Chondrocyte (in vitro differentiated cells): ENCODE results near the gene RPS18. TPM values are rescaled to one million over a fixed set of nuclear protein-coding genes. Genes with fewer than 3 reads are reported as not detected.

ENCODE experiments used
- DNase-seq: peaks from one replicate; pipeline ENCODE4 v3.0.0; 2021; ENCODE audit warnings: mixed read lengths, low spot score
- H3K27ac Mint-ChIP-seq: one replicate; pipeline ENCODE4 v1.8.0; 2021; ENCODE audit warnings: mild to moderate bottlenecking, moderate library complexity, mixed read lengths; ENCODE audit not compliant: unreplicated experiment
- H3K27me3 Mint-ChIP-seq: 2 replicates; pipeline ENCODE4 v1.8.0; 2021; ENCODE audit warnings: low read depth, mixed read lengths
- H3K36me3 Mint-ChIP-seq: 2 replicates; pipeline ENCODE4 v1.8.0; 2021; ENCODE audit warnings: low read depth, mixed read lengths
- H3K4me1 Mint-ChIP-seq: 2 replicates; pipeline ENCODE4 v1.8.0; 2021; ENCODE audit warnings: low read depth, mild to moderate bottlenecking, mixed read lengths
- H3K4me3 Mint-ChIP-seq: one replicate; pipeline ENCODE4 v1.8.0; 2021; ENCODE audit warnings: mild to moderate bottlenecking, moderate library complexity, mixed read lengths; ENCODE audit not compliant: unreplicated experiment
- H3K9me3 Mint-ChIP-seq: 2 replicates; pipeline ENCODE4 v1.8.0; 2021; ENCODE audit warnings: low read depth, mixed read lengths
- total RNA-seq: library from RNA; stranded (reverse); gene quantifications from 3 replicates; pipeline ENCODE4 v1.2.1, GENCODE V29; 2021
- TF ChIP-seq, protein P1 (sequence below): fragments of 200-600 bp; sonication (generic); IDR thresholded peaks from 2 replicates; pipeline ENCODE4 v1.5.0; 2021; ENCODE audit warnings: antibody characterized with exemption, mild to moderate bottlenecking, moderate library complexity

Gene RPS18
- total RNA-seq, 1 donor from 2014 or later, result 1,582 TPM

GRCh38 chr6:33305052-33305451 lies 33.2 kb downstream of the RPS18 start:
- TF ChIP-seq, protein P1, sequence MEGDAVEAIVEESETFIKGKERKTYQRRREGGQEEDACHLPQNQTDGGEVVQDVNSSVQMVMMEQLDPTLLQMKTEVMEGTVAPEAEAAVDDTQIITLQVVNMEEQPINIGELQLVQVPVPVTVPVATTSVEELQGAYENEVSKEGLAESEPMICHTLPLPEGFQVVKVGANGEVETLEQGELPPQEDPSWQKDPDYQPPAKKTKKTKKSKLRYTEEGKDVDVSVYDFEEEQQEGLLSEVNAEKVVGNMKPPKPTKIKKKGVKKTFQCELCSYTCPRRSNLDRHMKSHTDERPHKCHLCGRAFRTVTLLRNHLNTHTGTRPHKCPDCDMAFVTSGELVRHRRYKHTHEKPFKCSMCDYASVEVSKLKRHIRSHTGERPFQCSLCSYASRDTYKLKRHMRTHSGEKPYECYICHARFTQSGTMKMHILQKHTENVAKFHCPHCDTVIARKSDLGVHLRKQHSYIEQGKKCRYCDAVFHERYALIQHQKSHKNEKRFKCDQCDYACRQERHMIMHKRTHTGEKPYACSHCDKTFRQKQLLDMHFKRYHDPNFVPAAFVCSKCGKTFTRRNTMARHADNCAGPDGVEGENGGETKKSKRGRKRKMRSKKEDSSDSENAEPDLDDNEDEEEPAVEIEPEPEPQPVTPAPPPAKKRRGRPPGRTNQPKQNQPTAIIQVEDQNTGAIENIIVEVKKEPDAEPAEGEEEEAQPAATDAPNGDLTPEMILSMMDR, result no peak
- peaks cover 17% of the 10 kb centered on the region for H3K4me1 Mint-ChIP-seq
- no peak overlapping the region for H3K4me3 Mint-ChIP-seq
- H3K36me3 Mint-ChIP-seq, result peaks cover 12% of the 10 kb centered on the region
- no peak for DNase-seq
- H3K9me3 Mint-ChIP-seq, result no peaks in the 10 kb centered on the region
- no peak overlapping the region for H3K27ac Mint-ChIP-seq
- no peaks in the 10 kb centered on the region for H3K27me3 Mint-ChIP-seq

- TF ChIP-seq, protein P1, result no peak
- H3K4me1 Mint-ChIP-seq, result peaks cover 5% of the 10 kb centered on the region
- peaks cover 11% of the 10 kb centered on the region for H3K36me3 Mint-ChIP-seq
- H3K4me3 Mint-ChIP-seq, result no peak overlapping the region
- H3K9me3 Mint-ChIP-seq, result no peaks in the 10 kb centered on the region
- no peaks in the 10 kb centered on the region for H3K27me3 Mint-ChIP-seq
- no peak for DNase-seq
- peak overlapping the region; percentile 27 for H3K27ac Mint-ChIP-seq
Measured at GRCh38 chr6:33306356-33306755, 34.5 kb downstream of the RPS18 start.

DNA sequence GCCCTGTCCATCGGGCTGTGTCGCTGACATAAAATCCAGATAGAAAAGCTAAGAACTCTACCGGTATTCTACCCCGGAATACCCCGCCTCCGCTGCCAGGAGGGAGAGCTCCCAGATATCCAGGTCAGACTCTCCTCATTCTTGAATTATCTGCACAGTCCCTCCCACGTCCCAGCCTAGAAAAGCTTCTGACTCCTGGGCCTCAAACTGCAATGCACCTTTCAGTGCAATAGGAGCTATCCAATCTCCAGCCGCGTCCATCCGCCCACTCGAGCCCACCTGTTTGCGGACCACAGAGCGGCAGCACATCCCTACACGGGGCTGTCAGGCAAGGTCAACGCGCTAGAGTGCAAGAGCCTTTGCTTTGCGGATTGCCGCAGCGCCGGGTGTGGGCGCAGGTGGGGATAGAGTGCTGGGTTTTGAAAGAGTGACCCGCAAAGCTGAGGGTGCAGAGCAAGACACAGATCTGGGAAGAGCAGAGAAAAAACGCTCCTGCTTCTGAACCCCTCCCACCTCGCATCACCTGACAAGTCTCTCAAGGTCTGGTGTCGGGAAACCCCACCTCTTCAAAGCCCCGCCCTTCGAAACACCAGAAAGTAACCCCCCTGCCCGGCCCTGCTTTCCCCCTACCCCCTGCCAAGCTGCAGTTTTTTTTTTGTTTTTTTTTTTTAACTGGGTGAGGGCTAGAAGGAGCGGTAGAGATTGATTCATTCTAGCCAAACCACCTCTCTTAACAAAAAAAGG lies 40.7 kb downstream of the RPS18 start:
- Mint-ChIP-seq H3K36me3 (peaks cover 1% of the 10 kb centered on the region), H3K9me3 (no peaks in the 10 kb centered on the region), H3K4me1 (peaks cover 46% of the 10 kb centered on the region), H3K4me3 (peak overlapping the region; percentile 97), H3K27ac (peak overlapping the region; percentile 98), H3K27me3 (no peaks in the 10 kb centered on the region)
- DNase-seq, result no peak
- TF ChIP-seq, protein P1, result no peak

DNA sequence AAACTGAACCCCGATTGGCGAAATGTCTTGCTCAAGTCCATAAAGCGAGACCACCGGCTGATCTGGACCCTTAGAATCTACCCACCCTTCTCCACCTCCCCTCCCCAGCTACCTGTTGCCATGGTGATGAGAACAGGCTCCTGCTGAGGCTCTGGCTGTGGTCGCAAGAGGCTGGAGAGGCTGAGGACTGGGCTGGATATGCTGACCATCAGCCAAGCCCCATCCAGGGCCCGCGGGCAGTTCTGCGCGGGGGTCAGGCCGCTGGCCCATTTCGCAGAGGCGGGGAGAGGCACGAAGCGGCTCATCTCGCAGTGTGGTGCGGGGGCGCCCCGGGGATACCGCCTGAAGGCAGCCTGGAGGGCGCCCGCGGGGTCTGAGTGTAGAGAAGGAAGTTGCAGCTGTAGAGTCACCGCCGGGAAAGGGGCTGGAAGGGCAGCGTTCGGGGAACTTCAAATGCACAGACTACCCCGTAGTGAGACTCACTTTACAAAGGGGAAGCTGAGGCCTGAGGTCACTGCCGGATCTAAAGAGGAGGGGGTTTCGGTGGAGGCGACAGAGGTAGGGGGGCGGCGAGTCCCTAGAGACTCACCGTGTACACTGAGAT lies 41.3 kb downstream of the RPS18 start:
- no peak for DNase-seq
- TF ChIP-seq, protein P1, result no peak
- H3K9me3 Mint-ChIP-seq, result no peaks in the 10 kb centered on the region
- H3K36me3 Mint-ChIP-seq, result peaks cover 2% of the 10 kb centered on the region
- peak overlapping the region; percentile 97 for H3K4me3 Mint-ChIP-seq
- H3K4me1 Mint-ChIP-seq, result peaks cover 49% of the 10 kb centered on the region
- no peaks in the 10 kb centered on the region for H3K27me3 Mint-ChIP-seq
- peak overlapping the region; percentile 98 for H3K27ac Mint-ChIP-seq

DNA sequence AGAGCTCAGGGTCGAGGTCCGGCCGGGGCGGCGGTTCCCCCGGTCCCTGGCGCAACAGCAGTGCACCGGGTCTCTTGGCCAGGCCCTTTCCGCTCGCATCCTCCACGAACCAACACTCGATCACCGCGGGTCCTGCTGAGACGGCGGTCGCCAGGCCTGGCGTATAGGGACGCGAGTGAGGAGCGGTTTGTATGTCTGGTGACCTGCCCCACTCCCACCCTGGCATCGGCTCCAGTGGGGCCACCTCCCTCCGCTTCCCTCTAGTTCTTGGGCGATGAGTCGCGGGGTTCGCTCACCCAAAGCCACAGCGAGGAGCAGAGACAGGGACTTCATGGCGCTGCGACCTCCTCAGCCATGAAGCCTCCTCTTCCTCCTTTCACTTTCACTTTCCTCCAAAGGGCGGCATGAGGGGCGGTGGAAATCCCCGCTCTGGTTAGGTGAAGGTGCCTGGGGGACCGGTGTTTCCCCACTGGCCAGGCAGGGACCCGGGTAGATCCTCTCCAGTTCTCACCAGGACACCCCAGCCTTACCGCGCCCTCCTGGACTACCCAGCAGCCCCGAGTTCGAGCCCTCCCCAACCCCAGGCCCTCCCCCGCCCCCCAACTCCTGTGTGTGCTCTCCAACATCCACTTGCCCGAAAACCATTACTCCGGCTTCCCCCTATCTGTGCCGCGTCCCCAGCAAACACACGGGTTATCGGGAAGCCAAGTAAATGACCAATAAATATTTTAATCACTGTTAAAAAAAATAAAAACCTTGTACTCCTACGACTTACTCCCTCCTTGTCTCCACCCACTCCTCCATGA lies 42.0 kb downstream of the RPS18 start, which contains the start of gene TAPBP:
TAPBP (minus strand) TSS at position 370 of the 806 bp plus-strand sequence; CDS start at position 333, 37 bp downstream.
- peak within 1 kb of the TSS; percentile 98 for H3K27ac Mint-ChIP-seq
- peaks cover 6% of the 10 kb centered on the region for H3K36me3 Mint-ChIP-seq
- TF ChIP-seq, protein P1, result no peak
- H3K4me1 Mint-ChIP-seq, result peaks cover 56% of the 10 kb centered on the region
- DNase-seq, result no peak
- no peaks in the 10 kb centered on the region for H3K9me3 Mint-ChIP-seq
- H3K4me3 Mint-ChIP-seq, result peak within 1 kb of the TSS; percentile 97
- H3K27me3 Mint-ChIP-seq, result no peaks in the 10 kb centered on the region
